HEK293 (cell line): ENCODE results near the gene CLN5.
"Not testable (repeated sequence)": the region's sequence is repeated elsewhere in the genome, so short reads cannot be mapped to it uniquely, and the experiment has no call there.

ENCODE experiments used
- CTCF ChIP-seq: fragments of 450-650 bp; formaldehyde crosslinking; IDR thresholded peaks from 2 replicates; pipeline ENCODE4 v1.5.1; 2016; ENCODE audit warnings: missing biosample characterization, missing genetic modification characterization
- RBAK ChIP-seq: fragments of 450-650 bp; formaldehyde crosslinking; IDR thresholded peaks from 2 replicates; pipeline ENCODE4 v1.5.1; 2016; ENCODE audit warnings: missing biosample characterization, missing genetic modification characterization
- SETDB1 ChIP-seq: IDR thresholded peaks from one replicate; pipeline ENCODE4 v1.6.1; 2017; ENCODE audit warnings: mild to moderate bottlenecking, low read length, moderate library complexity, mixed read lengths; ENCODE audit not compliant: insufficient read length
- TCF7L2 ChIP-seq: IDR thresholded peaks from 2 replicates; pipeline ENCODE4 v1.6.1; 2011; ENCODE audit warnings: low read depth, mild to moderate bottlenecking, inconsistent platforms, low read length, moderate library complexity, borderline replicate concordance
- YY1 ChIP-seq: fragments of 450-650 bp; formaldehyde crosslinking; IDR thresholded peaks from 2 replicates; pipeline ENCODE4 v1.5.1; 2018; ENCODE audit warnings: missing biosample characterization, missing genetic modification characterization
- ZBTB10 ChIP-seq: fragments of 450-650 bp; formaldehyde crosslinking; IDR thresholded peaks from 2 replicates; pipeline ENCODE4 v1.5.1; 2016; ENCODE audit warnings: missing biosample characterization, missing genetic modification characterization
- ZBTB17 ChIP-seq: fragments of 450-650 bp; formaldehyde crosslinking; IDR thresholded peaks from 2 replicates; pipeline ENCODE4 v1.5.1; 2016; ENCODE audit warnings: missing biosample characterization, missing genetic modification characterization
- ZNF341 ChIP-seq: fragments of 450-650 bp; formaldehyde crosslinking; IDR thresholded peaks from 2 replicates; pipeline ENCODE4; 2016; ENCODE audit warnings: low read depth, missing biosample characterization, missing genetic modification characterization
- ZNF610 ChIP-seq: fragments of 450-650 bp; formaldehyde crosslinking; IDR thresholded peaks from 2 replicates; pipeline ENCODE4 v1.5.1; 2016; ENCODE audit warnings: missing biosample characterization, missing genetic modification characterization, borderline replicate concordance
- ZNF785 ChIP-seq: fragments of 450-650 bp; formaldehyde crosslinking; IDR thresholded peaks from 2 replicates; pipeline ENCODE4 v1.5.1; 2016; ENCODE audit warnings: missing biosample characterization, missing genetic modification characterization

DNA sequence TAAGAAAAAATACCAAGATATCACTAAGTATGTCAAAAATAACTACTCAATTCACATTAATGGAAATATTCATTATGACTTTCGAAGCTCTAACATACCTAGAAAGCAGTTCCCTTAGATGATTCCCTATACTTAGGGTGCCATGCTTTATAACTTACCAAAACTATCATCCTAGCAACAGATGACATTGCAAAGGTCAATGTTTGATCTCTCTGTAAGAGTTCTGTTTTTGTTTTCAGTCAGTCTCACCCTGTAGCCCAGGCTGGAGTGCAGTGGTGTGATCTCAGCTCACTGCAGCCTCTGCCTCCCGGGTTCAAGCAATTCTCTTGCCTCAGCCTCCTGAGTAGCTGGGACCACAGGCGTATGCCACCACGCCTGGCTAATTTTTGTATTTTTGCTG is 16.5 kb downstream of the CLN5 start:
- TF ChIP-seq CTCF (tag by site-specific recombination); ZBTB17 (tag by site-specific recombination); SETDB1; YY1 (tag by site-specific recombination); RBAK (tag by site-specific recombination); ZNF785; ZBTB10 (tag by site-specific recombination); TCF7L2; ZNF341 (tag by site-specific recombination); ZNF610 (tag by site-specific recombination): not testable (repeated sequence)
